ENCODE data around the gene APOL6.

DNA sequence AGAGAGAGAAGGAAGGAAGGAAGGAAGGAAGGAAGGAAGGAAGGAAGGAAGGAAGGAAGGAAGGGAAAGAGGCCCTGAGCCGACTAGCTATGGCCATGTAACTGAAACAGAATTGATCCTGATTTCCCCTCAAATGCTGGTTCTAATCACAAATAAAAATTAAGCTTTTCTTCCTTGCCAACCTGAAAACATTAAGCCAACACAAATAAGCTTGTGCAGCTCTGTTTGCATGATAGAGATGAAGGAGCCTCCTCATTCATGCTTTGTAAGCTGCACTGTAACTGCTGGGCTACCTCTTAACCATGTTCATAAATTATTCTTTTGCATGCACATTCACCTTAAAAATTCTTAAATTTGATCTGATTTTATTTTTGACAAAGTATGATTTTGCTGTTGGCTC is 41.8 kb downstream of the APOL6 start:
- TF ChIP-seq, protein P1, sequence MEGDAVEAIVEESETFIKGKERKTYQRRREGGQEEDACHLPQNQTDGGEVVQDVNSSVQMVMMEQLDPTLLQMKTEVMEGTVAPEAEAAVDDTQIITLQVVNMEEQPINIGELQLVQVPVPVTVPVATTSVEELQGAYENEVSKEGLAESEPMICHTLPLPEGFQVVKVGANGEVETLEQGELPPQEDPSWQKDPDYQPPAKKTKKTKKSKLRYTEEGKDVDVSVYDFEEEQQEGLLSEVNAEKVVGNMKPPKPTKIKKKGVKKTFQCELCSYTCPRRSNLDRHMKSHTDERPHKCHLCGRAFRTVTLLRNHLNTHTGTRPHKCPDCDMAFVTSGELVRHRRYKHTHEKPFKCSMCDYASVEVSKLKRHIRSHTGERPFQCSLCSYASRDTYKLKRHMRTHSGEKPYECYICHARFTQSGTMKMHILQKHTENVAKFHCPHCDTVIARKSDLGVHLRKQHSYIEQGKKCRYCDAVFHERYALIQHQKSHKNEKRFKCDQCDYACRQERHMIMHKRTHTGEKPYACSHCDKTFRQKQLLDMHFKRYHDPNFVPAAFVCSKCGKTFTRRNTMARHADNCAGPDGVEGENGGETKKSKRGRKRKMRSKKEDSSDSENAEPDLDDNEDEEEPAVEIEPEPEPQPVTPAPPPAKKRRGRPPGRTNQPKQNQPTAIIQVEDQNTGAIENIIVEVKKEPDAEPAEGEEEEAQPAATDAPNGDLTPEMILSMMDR (IDR thresholded peaks at IDR 0.05; ENCODE audit: low read length), result no peak
- no peak for TF ChIP-seq EZH2 (IDR thresholded peaks at IDR 0.05; ENCODE audit: borderline replicate concordance, low read length)

Data from OCI-LY1 (cell line).